HepG2 (cell line): Measurements from ENCODE around the gene KATNA1. TPM values are rescaled to one million over a fixed set of nuclear protein-coding genes. Genes with fewer than 3 reads are reported as not detected.

Source experiments
- ARNT ChIP-seq: fragments of 450-650 bp; IDR thresholded peaks from 2 replicates; pipeline ENCODE4 v1.6.1; 2017
- CBX5 ChIP-seq: sonication (generic); formaldehyde crosslinking; IDR thresholded peaks from 2 replicates; pipeline ENCODE4 v1.4.0; 2020; ENCODE audit warnings: missing genetic modification reagents, borderline replicate concordance
- FOXM1 ChIP-seq: sonication (generic); formaldehyde crosslinking; IDR thresholded peaks from 2 replicates; pipeline ENCODE4 v1.5.0; 2020; ENCODE audit warnings: missing genetic modification reagents
- GATAD1 ChIP-seq: IDR thresholded peaks from 2 replicates; pipeline ENCODE4 v1.6.1; 2016; ENCODE audit warnings: missing genetic modification reagents, missing compliant biosample characterization
- HNF4G ChIP-seq, 2 experiments: sonication (generic) in 1 of 2; formaldehyde crosslinking in 1 of 2; IDR thresholded peaks; 2 replicates each; pipeline versions ENCODE4 v1.4.0 to v1.6.1; 2011 to 2020; ENCODE audit warnings: borderline replicate concordance in 2 of 2, low read depth in 2 of 2, mild to moderate bottlenecking in 2 of 2, low read length in 1 of 2, missing genetic modification reagents in 1 of 2, moderate library complexity in 1 of 2
- IKZF4 ChIP-seq: sonication (generic); formaldehyde crosslinking; IDR thresholded peaks from 2 replicates; pipeline ENCODE4 v1.5.1; 2020; ENCODE audit warnings: borderline replicate concordance, mild to moderate bottlenecking, low read depth, missing genetic modification reagents; ENCODE audit errors: not compliant biosample characterization
- NR2C2 ChIP-seq: sonication (generic); formaldehyde crosslinking; IDR thresholded peaks from 2 replicates; pipeline ENCODE4 v1.4.0; 2020; ENCODE audit warnings: missing genetic modification reagents, mild to moderate bottlenecking, moderate library complexity, borderline replicate concordance
- RARA ChIP-seq: IDR thresholded peaks from 2 replicates; pipeline ENCODE4 v1.6.1; 2016; ENCODE audit warnings: missing genetic modification reagents, missing compliant biosample characterization
- RBAK ChIP-seq: sonication (generic); formaldehyde crosslinking; IDR thresholded peaks from 2 replicates; pipeline ENCODE4 v1.5.1; 2020; ENCODE audit warnings: mild to moderate bottlenecking, missing genetic modification reagents
- RFXAP ChIP-seq: sonication (generic); formaldehyde crosslinking; IDR thresholded peaks from 2 replicates; pipeline ENCODE4 v1.4.0; 2020; ENCODE audit warnings: missing genetic modification reagents, borderline replicate concordance
- SCMH1 ChIP-seq: sonication (generic); formaldehyde crosslinking; IDR thresholded peaks from 2 replicates; pipeline ENCODE4 v1.9.0; 2021; ENCODE audit warnings: missing genetic modification reagents, mild to moderate bottlenecking, borderline replicate concordance
- SRSF4 ChIP-seq: fragments of 200-400 bp; formaldehyde crosslinking; IDR thresholded peaks from one replicate; pipeline ENCODE4 v1.6.1; 2018; ENCODE audit warnings: mild to moderate bottlenecking, low read depth, low read length, moderate library complexity; ENCODE audit not compliant: poor library complexity, severe bottlenecking
- SYNCRIP ChIP-seq: fragments of 200-400 bp; formaldehyde crosslinking; IDR thresholded peaks from 2 replicates; pipeline ENCODE4 v1.6.1; 2018; ENCODE audit warnings: mild to moderate bottlenecking, low read depth, low read length; ENCODE audit not compliant: insufficient read depth
- YEATS4 ChIP-seq: sonication (generic); formaldehyde crosslinking; IDR thresholded peaks from 2 replicates; pipeline ENCODE4 v1.4.0; 2020; ENCODE audit warnings: missing genetic modification reagents, borderline replicate concordance
- ZBTB39 ChIP-seq: sonication (generic); formaldehyde crosslinking; IDR thresholded peaks from 2 replicates; pipeline ENCODE4 v1.5.0; 2020; ENCODE audit warnings: missing genetic modification reagents
- ZFYVE20 ChIP-seq: sonication (generic); formaldehyde crosslinking; IDR thresholded peaks from 2 replicates; pipeline ENCODE4 v1.8.0; 2023; ENCODE audit warnings: low read depth, mild to moderate bottlenecking, moderate library complexity, missing genetic modification reagents, borderline replicate concordance
- ZNF225 ChIP-seq: sonication (generic); formaldehyde crosslinking; IDR thresholded peaks from 2 replicates; pipeline ENCODE4 v1.4.0; 2020; ENCODE audit warnings: mild to moderate bottlenecking, missing genetic modification reagents
- ZNF33B ChIP-seq: sonication (generic); formaldehyde crosslinking; IDR thresholded peaks from 2 replicates; pipeline ENCODE4 v1.5.1; 2020; ENCODE audit warnings: mild to moderate bottlenecking, missing genetic modification reagents
- ZNF512B ChIP-seq: sonication (generic); formaldehyde crosslinking; IDR thresholded peaks from 2 replicates; pipeline ENCODE4 v1.5.1; 2020; ENCODE audit warnings: missing genetic modification reagents, mild to moderate bottlenecking, borderline replicate concordance
- ZNF562 ChIP-seq: sonication (generic); formaldehyde crosslinking; IDR thresholded peaks from 2 replicates; pipeline ENCODE4 v1.8.0; 2022; ENCODE audit warnings: missing genetic modification reagents, borderline replicate concordance
- ZNF615 ChIP-seq: sonication (generic); formaldehyde crosslinking; IDR thresholded peaks from 2 replicates; pipeline ENCODE4 v1.5.0; 2020; ENCODE audit warnings: mild to moderate bottlenecking, missing genetic modification reagents, borderline replicate concordance
- ZNF879 ChIP-seq: sonication (generic); formaldehyde crosslinking; IDR thresholded peaks from 2 replicates; pipeline ENCODE4 v1.8.1; 2023; ENCODE audit warnings: missing genetic modification reagents
- ZSCAN25 ChIP-seq: sonication (generic); formaldehyde crosslinking; IDR thresholded peaks from 2 replicates; pipeline ENCODE4 v1.8.0; 2022; ENCODE audit warnings: mild to moderate bottlenecking, missing genetic modification reagents
- polyA plus RNA-seq, 8 experiments: library from polyadenylated mRNA; depleted of rRNA in 3 of 8; stranded (reverse) in 7 of 8; unstranded in 1 of 8; fragments of >200 nt; fragmentation: Illumina TruSeq in 4 of 8; extraction: Trizol in 4 of 8; gene quantifications; 2 replicates each; pipeline versions ENCODE4 v1.2.1 to v1.2.3, GENCODE V29; 2011 to 2016; ENCODE audit warnings: low read depth in 4 of 8, missing spikeins in 1 of 8, mixed read lengths in 1 of 8; ENCODE audit not compliant: insufficient read depth in 1 of 8
- total RNA-seq, 5 experiments: library from RNA; depleted of rRNA; stranded (reverse); fragments of >200 nt; fragmentation: Illumina TruSeq; extraction: Trizol; gene quantifications; 2 replicates each; pipeline ENCODE4 v1.2.3, GENCODE V29; 2016; ENCODE audit warnings: low read depth in 1 of 5
- TF ChIP-seq, protein P1 (sequence below): sonication (generic); IDR thresholded peaks from 2 replicates; pipeline ENCODE4 v1.6.1; 2016; ENCODE audit warnings: low read depth, borderline replicate concordance

The KATNA1 gene
- total and polyA plus RNA-seq, 2 of the 13 experiments (the other 11 are each of a cell fraction or from before 2014, with no cell fraction given) = 14.8 to 25.3 TPM

DNA sequence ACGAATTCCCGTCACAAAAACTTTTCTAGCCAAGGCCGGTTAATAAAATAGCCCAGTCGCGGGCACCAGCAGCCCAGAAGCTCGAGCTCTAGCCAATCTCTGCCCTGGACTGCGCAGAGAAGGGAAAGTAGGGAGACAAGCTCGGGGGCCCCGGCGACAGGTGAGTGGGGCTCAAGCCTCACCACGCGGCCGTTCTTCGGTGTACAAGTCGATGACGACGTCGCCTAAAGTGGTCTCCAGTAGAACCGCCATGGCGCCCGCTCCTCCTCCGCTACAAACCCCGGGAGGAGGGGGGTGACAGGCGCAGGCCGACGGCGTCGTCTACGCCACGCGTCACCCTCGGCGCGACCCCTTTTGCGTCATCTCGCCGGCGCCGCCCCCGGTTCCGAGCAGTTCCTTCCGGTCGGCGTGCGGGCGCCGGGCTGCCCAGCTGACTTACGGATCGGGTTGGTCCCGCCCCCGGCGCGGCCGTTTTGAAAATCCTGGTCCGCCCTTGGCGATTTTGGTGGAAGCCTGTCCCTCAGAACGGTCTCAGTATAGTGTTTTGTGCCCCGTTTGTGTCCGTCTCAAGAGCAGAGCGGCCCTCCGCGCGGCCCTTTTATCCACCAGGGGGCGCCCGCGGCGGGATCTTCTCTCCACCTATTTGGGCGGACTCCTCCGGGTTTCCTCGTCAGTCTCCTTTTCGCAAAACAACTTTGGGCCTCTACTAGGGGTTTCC lies 102.6 kb downstream of the KATNA1 start, which contains the start of gene PPIL4 (continued):
- TF ChIP-seq ZNF512B (CRISPR knock-in tag) = peak; percentile 14; the same call in 1 of the 2 replicates
- TF ChIP-seq ZFYVE20 (CRISPR knock-in tag) = no peak
- TF ChIP-seq IKZF4 = peak; percentile 71
- peak; percentile 100 for TF ChIP-seq GATAD1 (CRISPR knock-in tag)
- peak; percentile 97 for TF ChIP-seq NR2C2 (CRISPR knock-in tag)
- TF ChIP-seq ZNF562 (CRISPR knock-in tag) = no peak
- TF ChIP-seq YEATS4 (CRISPR knock-in tag) = peak; percentile 95; the same call in 1 of the 2 replicates
- no peak for TF ChIP-seq SCMH1 (CRISPR knock-in tag)
- TF ChIP-seq ZSCAN25 (CRISPR knock-in tag) = peak; percentile 36; the same call in 1 of the 2 replicates
- TF ChIP-seq SYNCRIP = no peak
- TF ChIP-seq SRSF4 = no peak
- TF ChIP-seq, protein P1, sequence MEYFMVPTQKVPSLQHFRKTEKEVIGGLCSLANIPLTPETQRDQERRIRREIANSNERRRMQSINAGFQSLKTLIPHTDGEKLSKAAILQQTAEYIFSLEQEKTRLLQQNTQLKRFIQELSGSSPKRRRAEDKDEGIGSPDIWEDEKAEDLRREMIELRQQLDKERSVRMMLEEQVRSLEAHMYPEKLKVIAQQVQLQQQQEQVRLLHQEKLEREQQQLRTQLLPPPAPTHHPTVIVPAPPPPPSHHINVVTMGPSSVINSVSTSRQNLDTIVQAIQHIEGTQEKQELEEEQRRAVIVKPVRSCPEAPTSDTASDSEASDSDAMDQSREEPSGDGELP = peak; percentile 98
- 0 out of 2 replicates have a peak, but pooled peaks have one; percentile 44 for TF ChIP-seq RARA (CRISPR knock-in tag)
- no peak; the same call in 1 of the 2 replicates for TF ChIP-seq ZNF879
- peak; percentile 90; the same call in 1 of the 2 replicates for TF ChIP-seq RFXAP (CRISPR knock-in tag)
- TF ChIP-seq FOXM1 (CRISPR knock-in tag) = no peak
- TF ChIP-seq ARNT = no peak
- no peak for TF ChIP-seq ZBTB39 (CRISPR knock-in tag)
- 0 out of 2 replicates have a peak, but pooled peaks have one; percentile 49 for TF ChIP-seq ZNF33B
- no peak for TF ChIP-seq ZNF225 (CRISPR knock-in tag)
- peak; percentile 88; the same call in 1 of the 2 replicates for TF ChIP-seq CBX5 (CRISPR knock-in tag)
- TF ChIP-seq ZNF615 = no peak
- TF ChIP-seq HNF4G (IDR thresholded peaks at IDR 0.05; ENCODE audit: borderline replicate concordance, low read depth, low read length) = no peak
- peak; percentile 71; the same call in 1 of the 2 replicates for TF ChIP-seq HNF4G (CRISPR knock-in tag; IDR thresholded peaks at IDR 0.05; ENCODE audit: borderline replicate concordance, low read depth)
- no peak for TF ChIP-seq RBAK
